ENCODE data around the gene RGS1. TPM values are rescaled to one million over a fixed set of nuclear protein-coding genes. Genes with fewer than 3 reads are reported as not detected.

Gene RGS1, protein sequence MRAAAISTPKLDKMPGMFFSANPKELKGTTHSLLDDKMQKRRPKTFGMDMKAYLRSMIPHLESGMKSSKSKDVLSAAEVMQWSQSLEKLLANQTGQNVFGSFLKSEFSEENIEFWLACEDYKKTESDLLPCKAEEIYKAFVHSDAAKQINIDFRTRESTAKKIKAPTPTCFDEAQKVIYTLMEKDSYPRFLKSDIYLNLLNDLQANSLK
- total RNA-seq (2011; cell fraction: chromatin; rRNA removed; ENCODE audit: low replicate concordance) = not detected in 2 replicates
- total RNA-seq (2011; cell fraction: nucleolus; rRNA removed) = not detected in 2 replicates
- total RNA-seq (2011; cell fraction: nucleoplasm; rRNA removed) = not detected in 2 replicates
- total RNA-seq (2014; rRNA removed) (not detected in 2 replicates), total RNA-seq (2014; rRNA removed; fragmentation: Illumina TruSeq; extraction: Trizol) (not detected in 2 replicates), total RNA-seq (2015; rRNA removed; fragmentation: Illumina TruSeq; extraction: Trizol) (not detected in 2 replicates), total RNA-seq (2021) (0.42 TPM in 1 of 2 replicates, not detected in the other), polyA plus RNA-seq (2011; rRNA removed) (not detected in 2 replicates), polyA plus RNA-seq (2014; fragmentation: Illumina TruSeq; extraction: Trizol) (not detected in 2 replicates), polyA plus RNA-seq (2014; fragmentation: Nextera tagmentation; extraction: Ambion mirVana) (not detected), polyA plus RNA-seq (2014; rRNA removed) (not detected in 2 replicates), polyA minus RNA-seq (2011; rRNA and poly(A)+ RNA removed) (0.42 TPM in 1 of 2 replicates, not detected in the other), Bru-seq, nascent RNA (not detected), BruChase-seq, experiment 1, labeled RNA remaining after a 2-hour chase (not detected), BruChase-seq, experiment 2, labeled RNA remaining after a 6-hour chase (not detected)
- polyA plus RNA-seq (2011; cell fraction: cytosol; rRNA removed) = not detected in 2 replicates
- polyA plus RNA-seq (2011; cell fraction: nucleus; rRNA removed) = not detected in 2 replicates
- 0.11 TPM in 1 of 2 replicates, not detected in the other for polyA plus RNA-seq (2012)
- not detected in 2 replicates for polyA minus RNA-seq (2011; cell fraction: cytosol; rRNA and poly(A)+ RNA removed)
- not detected in 2 replicates for polyA minus RNA-seq (2011; cell fraction: nucleus; rRNA and poly(A)+ RNA removed)
- long read RNA-seq, experiment 1 = 0 reads
- long read RNA-seq, experiment 2 = 0 reads
- long read RNA-seq, experiment 3 = 0 reads

DNA sequence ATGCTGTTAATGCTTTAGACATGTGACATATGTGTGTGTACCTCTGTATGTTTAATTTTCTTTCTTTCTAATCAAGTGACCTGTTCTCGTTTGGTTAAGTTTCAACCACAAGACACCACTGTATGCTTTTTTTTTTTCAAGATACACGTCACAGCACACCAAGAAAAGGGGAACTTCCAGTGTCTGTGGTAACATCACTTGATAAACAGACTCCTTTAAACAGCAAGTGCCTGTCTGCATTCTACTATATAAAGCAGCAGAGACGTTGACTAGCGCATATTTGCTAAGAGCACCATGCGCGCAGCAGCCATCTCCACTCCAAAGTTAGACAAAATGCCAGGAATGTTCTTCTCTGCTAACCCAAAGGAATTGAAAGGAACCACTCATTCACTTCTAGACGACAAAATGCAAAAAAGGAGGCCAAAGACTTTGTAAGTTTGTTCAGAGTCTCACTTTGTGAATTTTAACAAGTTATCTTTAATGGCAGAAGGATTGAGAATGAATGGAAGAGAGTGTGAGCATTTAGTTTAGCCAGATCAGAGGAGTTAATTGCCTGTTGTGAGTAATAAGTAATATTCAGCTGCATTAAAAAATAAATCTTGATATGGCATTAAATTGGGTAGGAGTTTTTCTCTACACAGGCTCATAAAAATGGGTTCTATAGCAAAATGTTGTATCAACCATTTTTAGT lies at the start of gene RGS1:
TSS of gene RGS1 (plus strand) at position 275 of the 691 bp plus-strand sequence. CDS start at position 295, 20 bp downstream.
- POLR2A ChIA-PET = no interaction called here
- no peak for FAIRE-seq

More for the DNA sequence above, at the start of gene RGS1:
- CTCF ChIA-PET (ENCODE audit: low intra/inter-chr PET ratio) = no interaction called here
- TF ChIP-seq LARP7 (IDR thresholded peaks at IDR 0.05) (no peak), RCOR1 (IDR thresholded peaks at IDR 0.05; ENCODE audit: borderline replicate concordance in 1 of 2, low read depth in 2 of 2, low read length in 2 of 2) (no peak), CREBBP (IDR thresholded peaks at IDR 0.05; ENCODE audit: low read depth, low read length) (no peak), ZC3H8 (IDR thresholded peaks at IDR 0.05) (no peak), BCL6 (CRISPR knock-in tag; IDR thresholded peaks at IDR 0.05) (no peak), ZNF436 (CRISPR knock-in tag; IDR thresholded peaks at IDR 0.05) (no peak), RBM15 (IDR thresholded peaks at IDR 0.05; ENCODE audit: insufficient read depth, low read length) (no peak), LEF1 (IDR thresholded peaks at IDR 0.05) (no peak), ZNF740 (CRISPR knock-in tag; IDR thresholded peaks at IDR 0.05) (no peak), ZNF740 (tag; IDR thresholded peaks at IDR 0.05) (no peak), MAFF (IDR thresholded peaks at IDR 0.05; ENCODE audit: low read length) (no peak), CBX5 (IDR thresholded peaks at IDR 0.05; ENCODE audit: borderline replicate concordance, low read depth) (no peak), THRAP3 (IDR thresholded peaks at IDR 0.05; ENCODE audit: borderline replicate concordance) (no peak), CTBP1 (IDR thresholded peaks at IDR 0.05; ENCODE audit: borderline replicate concordance) (no peak), BDP1 (IDR thresholded peaks at IDR 0.05; ENCODE audit: insufficient read depth, insufficient read length) (no peak), ZNF780A (CRISPR knock-in tag; IDR thresholded peaks at IDR 0.05) (no peak), CREB1 (IDR thresholded peaks at IDR 0.05) (no peak), CREB1 (CRISPR knock-in tag; IDR thresholded peaks at IDR 0.05) (no peak)
- no peaks in the 10 kb centered on the region for H3K9me1 ChIP-seq (ENCODE audit: control insufficient read depth, insufficient read depth, low read length)
- no peak within 1 kb of the TSS for H3K4me3 ChIP-seq
- no peaks in the 10 kb centered on the region for H3K36me3 ChIP-seq (ENCODE audit: control insufficient read depth, insufficient read depth, low read length)
- no TSS peak for BruUV-seq (replicated peaks)
- H4K20me1 ChIP-seq (replicated peaks; ENCODE audit: control insufficient read depth, insufficient read depth, low read length) = no peaks in the 10 kb centered on the region
- H3K79me2 ChIP-seq (ENCODE audit: control insufficient read depth, insufficient read depth, low read length) = no peaks in the 10 kb centered on the region
- intact Hi-C loops (cut with micrococcal nuclease) = no loop called here
- no peaks in the 10 kb centered on the region for H3K9me3 ChIP-seq (replicated peaks; ENCODE audit: control insufficient read depth, insufficient read depth, low read depth, low read length)
- DNase-seq (ENCODE audit: extremely low read depth in 1 of 4, low spot score in 3 of 4) (no peak), ATAC-seq (no peak)
- H3K4me1 ChIP-seq (replicated peaks in 1 of 2; ENCODE audit: control insufficient read depth in 2 of 2, insufficient read depth in 2 of 2, low read length in 2 of 2) = no peaks in the 10 kb centered on the region
- no peak within 1 kb of the TSS for H3K9ac ChIP-seq (ENCODE audit: insufficient read depth in 1 of 2, low read depth in 2 of 2, low read length in 2 of 2)
- no peaks in the 10 kb centered on the region for H3K27me3 ChIP-seq (ENCODE audit: control insufficient read depth in 2 of 2, insufficient read depth in 2 of 2, low read length in 2 of 2)
- no peak within 1 kb of the TSS for H3K4me2 ChIP-seq (ENCODE audit: insufficient read depth, low read length)
- no peak within 1 kb of the TSS for H3K27ac ChIP-seq (ENCODE audit: extremely low read depth, low read depth, low read length)
- in situ Hi-C loops (cut with MboI) = no loop called here
- 3% methylated on average over 7 of the region's 7 CpGs for WGBS (ENCODE audit: insufficient coverage, low coverage, missing lambda C conversion rate)
- H2AFZ ChIP-seq (ENCODE audit: low read depth, low read length) = no peak within 1 kb of the TSS

All from K562 (cell line).